GM23248 (cell line): Measurements from ENCODE around the gene PI4KB. TPM values are rescaled to one million over a fixed set of nuclear protein-coding genes. Genes with fewer than 3 reads are reported as not detected.

Source experiments
- DNase-seq: peaks from one replicate; pipeline ENCODE4 v3.0.0-alpha.2; 2015
- H2AFZ ChIP-seq: fragments of 200-600 bp; sonication (generic); 2 replicates; pipeline ENCODE4 v1.6.1; 2016; ENCODE audit warnings: antibody characterized with exemption
- H3F3A ChIP-seq: fragments of 200-600 bp; sonication (generic); 2 replicates; pipeline ENCODE4 v1.6.1; 2016; ENCODE audit warnings: mild to moderate bottlenecking, antibody characterized with exemption, mixed run types; ENCODE audit not compliant: insufficient read depth
- H3K27ac ChIP-seq: fragments of 200-600 bp; sonication (generic); 2 replicates; pipeline ENCODE4 v1.5.1; 2016; ENCODE audit warnings: mild to moderate bottlenecking
- H3K27me3 ChIP-seq: fragments of 200-600 bp; sonication (generic); replicated peaks from 2 replicates; pipeline ENCODE4 v1.6.1; 2016; ENCODE audit warnings: mild to moderate bottlenecking; ENCODE audit not compliant: insufficient read depth
- H3K36me3 ChIP-seq: fragments of 200-600 bp; sonication (generic); 2 replicates; pipeline ENCODE4 v1.6.1; 2016; ENCODE audit warnings: low read depth, mild to moderate bottlenecking
- H3K4me1 ChIP-seq: fragments of 200-600 bp; sonication (generic); 2 replicates; pipeline ENCODE4 v1.6.1; 2016; ENCODE audit warnings: mild to moderate bottlenecking; ENCODE audit not compliant: insufficient read depth
- H3K4me2 ChIP-seq: fragments of 200-600 bp; sonication (generic); one replicate; pipeline ENCODE4 v1.6.1; 2016; ENCODE audit warnings: mild to moderate bottlenecking; ENCODE audit not compliant: unreplicated experiment
- H3K4me3 ChIP-seq: fragments of 200-600 bp; sonication (generic); 2 replicates; pipeline ENCODE4 v1.5.1; 2016; ENCODE audit warnings: mild to moderate bottlenecking
- H3K79me2 ChIP-seq: fragments of 200-600 bp; sonication (generic); 2 replicates; pipeline ENCODE4 v1.6.1; 2016; ENCODE audit warnings: mild to moderate bottlenecking; ENCODE audit not compliant: insufficient read depth
- H3K9ac ChIP-seq: fragments of 200-600 bp; sonication (generic); 2 replicates; pipeline ENCODE4 v1.6.1; 2016; ENCODE audit warnings: mild to moderate bottlenecking
- H3K9me2 ChIP-seq: fragments of 200-600 bp; sonication (generic); 2 replicates; pipeline ENCODE4 v1.6.1; 2016; ENCODE audit warnings: mixed run types, mild to moderate bottlenecking, moderate library complexity; ENCODE audit not compliant: insufficient read depth
- H3K9me3 ChIP-seq: fragments of 200-600 bp; sonication (generic); one replicate; pipeline ENCODE4 v1.6.1; 2017; ENCODE audit warnings: low read depth
- H4K20me1 ChIP-seq: fragments of 200-600 bp; sonication (generic); 2 replicates; pipeline ENCODE4 v1.6.0; 2016; ENCODE audit not compliant: insufficient read depth
- EZH2 ChIP-seq: fragments of 200-600 bp; sonication (generic); IDR thresholded peaks from 2 replicates; pipeline ENCODE4 v1.6.1; 2018; ENCODE audit warnings: antibody characterized with exemption, mild to moderate bottlenecking; ENCODE audit not compliant: insufficient read depth, poor library complexity, severe bottlenecking
- EZH2phosphoT487 ChIP-seq: fragments of 200-600 bp; sonication (generic); IDR thresholded peaks from 2 replicates; pipeline ENCODE4 v1.6.1; 2018; ENCODE audit warnings: antibody characterized with exemption, moderate library complexity, mild to moderate bottlenecking, low read depth; ENCODE audit not compliant: insufficient read depth
- WGBS, 2 experiments: methylation state at CpG; one replicate each; pipeline ENCODE4 v1.1.6; 2015 to 2017; ENCODE audit warnings: low lambda C conversion rate in 2 of 2, low coverage in 1 of 2; ENCODE audit errors: missing lambda C conversion rate in 2 of 2; 5-methylcytosine and 5-hydroxymethylcytosine counted together
- in situ Hi-C: fragments of 300-500 bp; cut with MboI; formaldehyde crosslinking; loops from 2 replicates; pipeline ENCODE4 v1.15.0; 2020
- polyA plus RNA-seq: library from polyadenylated mRNA; unstranded; fragments of >200 nt; fragmentation: Nextera tagmentation; extraction: Ambion mirVana; gene quantifications from 2 replicates; pipeline ENCODE4 v1.2.1, GENCODE V29; 2016
- total RNA-seq: library from RNA; depleted of rRNA; stranded (reverse); fragments of >200 nt; shearing (Covaris generic); gene quantifications from 2 replicates; pipeline ENCODE4 v1.2.3, GENCODE V29; 2014

PI4KB gene
- total and polyA plus RNA-seq, 2 experiments from 2014 or later = 47.5 to 51.7 TPM

- peaks cover 25% of the 10 kb centered on the region for H3K4me1 ChIP-seq
- in situ Hi-C loops = no loop called here
- peak overlapping the region; percentile 93 for H3K4me3 ChIP-seq
- H2AFZ ChIP-seq = no peak overlapping the region
- H3K79me2 ChIP-seq = peaks cover 70% of the 10 kb centered on the region
- H3F3A ChIP-seq = peaks cover 26% of the 10 kb centered on the region
- H3K27ac ChIP-seq = peak overlapping the region; percentile 96
- no peaks in the 10 kb centered on the region for H4K20me1 ChIP-seq
- WGBS, 2 experiments = 73% methylated on average over 6 to 7 of the region's 7 CpGs
- peak overlapping the region; percentile 96 for H3K9ac ChIP-seq
- TF ChIP-seq EZH2phosphoT487 (no peak), EZH2 (no peak)
- no peaks in the 10 kb centered on the region for H3K27me3 ChIP-seq
- no peaks in the 10 kb centered on the region for H3K9me3 ChIP-seq
- H3K9me2 ChIP-seq = no peaks in the 10 kb centered on the region
- H3K4me2 ChIP-seq = peak overlapping the region; percentile 98
- peaks cover 8% of the 10 kb centered on the region; the same call in 1 of the 2 replicates for H3K36me3 ChIP-seq
- no peak for DNase-seq
Observed at GRCh38 chr1:151325231-151325630, 2.0 kb downstream of the PI4KB start.

- Histone ChIP-seq H3K27ac (peak overlapping the region; percentile 96; the same call in 1 of the 2 replicates), H3K9me2 (no peaks in the 10 kb centered on the region), H3K79me2 (peaks cover 78% of the 10 kb centered on the region), H3K4me2 (no peak overlapping the region), H3K9ac (no peak overlapping the region; the same call in 1 of the 2 replicates), H3K27me3 (no peaks in the 10 kb centered on the region), H3F3A (peaks cover 26% of the 10 kb centered on the region), H3K4me1 (peaks cover 25% of the 10 kb centered on the region), H4K20me1 (no peaks in the 10 kb centered on the region), H2AFZ (no peak overlapping the region), H3K36me3 (peaks cover 8% of the 10 kb centered on the region; the same call in 1 of the 2 replicates), H3K9me3 (no peaks in the 10 kb centered on the region), H3K4me3 (no peak overlapping the region)
- no peak for TF ChIP-seq EZH2
- no peak for TF ChIP-seq EZH2phosphoT487
- DNase-seq = no peak
- WGBS, 2 experiments = 86 to 87% methylated on average over 4 of the region's 4 CpGs
- in situ Hi-C loops = no loop called here
Observed at GRCh38 chr1:151324390-151324930, 2.8 kb downstream of the PI4KB start.

GRCh38 chr1:151318975-151319374 lies 8.2 kb downstream of the PI4KB start:
- H3K9me3 ChIP-seq = no peaks in the 10 kb centered on the region
- in situ Hi-C loops = no loop called here
- H4K20me1 ChIP-seq = no peaks in the 10 kb centered on the region
- WGBS, 2 experiments = 70 to 83% methylated on average over 3 of the region's 3 CpGs
- H3K27me3 ChIP-seq = no peaks in the 10 kb centered on the region
- H3K27ac ChIP-seq = no peak overlapping the region
- peaks cover 15% of the 10 kb centered on the region for H3F3A ChIP-seq
- H2AFZ ChIP-seq = no peak overlapping the region
- H3K4me2 ChIP-seq = no peak overlapping the region
- peaks cover 10% of the 10 kb centered on the region for H3K4me1 ChIP-seq
- no peak overlapping the region for H3K4me3 ChIP-seq
- no peaks in the 10 kb centered on the region for H3K9me2 ChIP-seq
- H3K79me2 ChIP-seq = peaks cover 83% of the 10 kb centered on the region
- no peak for DNase-seq
- TF ChIP-seq EZH2phosphoT487 (no peak), EZH2 (no peak)
- peaks cover 9% of the 10 kb centered on the region; the same call in 1 of the 2 replicates for H3K36me3 ChIP-seq
- H3K9ac ChIP-seq = no peak overlapping the region

GRCh38 chr1:151315565-151316235 lies 11.5 kb downstream of the PI4KB start:
- Histone ChIP-seq H3K4me2 (no peak overlapping the region), H3K9me3 (no peaks in the 10 kb centered on the region), H4K20me1 (peaks cover 7% of the 10 kb centered on the region; the same call in 1 of the 2 replicates), H3K27ac (no peak overlapping the region), H3F3A (peaks cover 45% of the 10 kb centered on the region), H3K79me2 (peaks cover 68% of the 10 kb centered on the region), H3K9ac (no peak overlapping the region), H3K36me3 (peaks cover 6% of the 10 kb centered on the region), H3K27me3 (no peaks in the 10 kb centered on the region), H3K4me1 (peaks cover 40% of the 10 kb centered on the region), H3K4me3 (no peak overlapping the region), H2AFZ (no peak overlapping the region), H3K9me2 (no peaks in the 10 kb centered on the region)
- 91 to 94% methylated on average over 17 of the region's 17 CpGs for WGBS, 2 experiments
- in situ Hi-C loops = no loop called here
- TF ChIP-seq EZH2 = no peak
- no peak for TF ChIP-seq EZH2phosphoT487
- no peak for DNase-seq
